GM08714 (cell line): ENCODE data around the gene FGFR2.

Experiments used
- H3K4me3 ChIP-seq: fragments of 200-500 bp; sonication (Bioruptor generic); 2 replicates; pipeline ENCODE4 v1.5.1; 2014; ENCODE audit warnings: mild to moderate bottlenecking, low read length, inconsistent platforms
- ZNF274 ChIP-seq: IDR thresholded peaks from 2 replicates; pipeline ENCODE4 v1.6.1; 2012; ENCODE audit warnings: mild to moderate bottlenecking, low read depth, low read length

Gene FGFR2

GRCh38 chr10:121536310-121536913 lies 61.8 kb downstream of the FGFR2 start:
- H3K4me3 ChIP-seq: no peak overlapping the region
- TF ChIP-seq ZNF274: no peak

DNA sequence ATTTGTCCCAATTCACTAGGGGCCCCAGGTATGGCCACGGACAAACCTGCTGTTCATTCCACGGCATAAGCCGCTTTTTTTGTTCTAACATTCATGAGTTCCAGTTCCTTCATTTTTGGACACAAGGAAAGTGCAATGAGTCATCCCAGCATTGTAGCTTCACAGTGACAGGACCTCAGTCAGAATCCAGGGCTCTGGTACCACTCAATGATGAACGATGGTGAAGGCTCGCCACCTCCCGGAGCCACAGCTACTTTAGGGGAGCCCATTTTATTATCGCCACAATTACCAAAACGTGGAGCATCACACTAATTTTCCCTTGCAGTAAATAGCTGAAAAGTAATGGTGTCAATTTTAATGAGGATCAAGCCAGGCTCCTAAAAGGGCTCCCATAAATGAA lies 62.9 kb downstream of the FGFR2 start:
- H3K4me3 ChIP-seq: no peak overlapping the region
- TF ChIP-seq ZNF274: no peak

GRCh38 chr10:121532292-121532864 lies 65.9 kb downstream of the FGFR2 start:
- no peak overlapping the region for H3K4me3 ChIP-seq
- no peak for TF ChIP-seq ZNF274

- no peak for TF ChIP-seq ZNF274
- H3K4me3 ChIP-seq: no peak overlapping the region
Observed at GRCh38 chr10:121531830-121532178, 66.4 kb downstream of the FGFR2 start.

DNA sequence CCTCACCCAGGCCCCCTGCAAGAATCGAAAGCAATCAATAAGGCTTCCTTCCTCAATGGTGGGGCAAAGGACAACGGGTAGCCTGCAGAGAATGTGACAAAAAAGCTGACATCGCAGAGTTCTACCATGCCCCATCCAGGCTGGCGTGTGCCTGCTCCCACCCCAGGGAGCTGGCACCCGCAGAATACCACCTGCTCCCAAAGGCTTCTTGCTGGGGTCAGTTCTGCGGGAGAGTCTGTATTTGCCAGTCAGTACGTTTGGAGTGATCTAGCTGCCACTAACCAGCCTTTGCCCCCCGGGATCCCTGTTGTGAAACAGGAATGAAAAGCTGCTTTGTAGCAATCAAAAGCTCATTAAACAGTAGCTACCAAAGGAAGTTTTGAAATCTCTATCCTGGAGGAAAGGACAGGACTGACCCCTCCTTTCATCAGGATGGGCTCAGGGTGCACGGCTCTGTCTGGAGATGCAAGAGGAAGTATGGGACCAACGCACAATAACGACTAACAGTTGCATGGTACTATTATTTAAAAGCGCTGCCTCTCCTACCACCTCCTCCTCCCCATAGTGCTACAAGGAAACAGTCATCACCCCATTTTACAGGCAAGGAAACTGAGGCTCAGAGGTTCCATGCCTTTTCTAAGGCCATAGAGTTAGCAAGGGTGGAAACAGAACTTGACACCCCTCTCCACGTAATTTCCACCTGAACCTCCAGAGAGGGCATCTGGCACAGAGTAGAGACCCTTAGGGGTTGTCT lies 67.0 kb downstream of the FGFR2 start:
- H3K4me3 ChIP-seq: no peak overlapping the region
- TF ChIP-seq ZNF274: no peak

GRCh38 chr10:121530481-121531075 lies 67.7 kb downstream of the FGFR2 start:
- TF ChIP-seq ZNF274: no peak
- no peak overlapping the region for H3K4me3 ChIP-seq

- H3K4me3 ChIP-seq: no peak overlapping the region
- no peak for TF ChIP-seq ZNF274
Observed at GRCh38 chr10:121527690-121528089, 70.6 kb downstream of the FGFR2 start.

- no peak for TF ChIP-seq ZNF274
- H3K4me3 ChIP-seq: no peak overlapping the region
Observed at GRCh38 chr10:121526801-121527221, 71.4 kb downstream of the FGFR2 start.

- no peak overlapping the region for H3K4me3 ChIP-seq
- no peak for TF ChIP-seq ZNF274
Observed at GRCh38 chr10:121526135-121526790, 72.0 kb downstream of the FGFR2 start.

GRCh38 chr10:121525251-121526134 lies 72.8 kb downstream of the FGFR2 start:
- no peak for TF ChIP-seq ZNF274

GRCh38 chr10:121524157-121524817 lies 74.0 kb downstream of the FGFR2 start:
- TF ChIP-seq ZNF274: no peak
- H3K4me3 ChIP-seq: no peak overlapping the region

More at GRCh38 chr10:121525251-121526134, 72.8 kb downstream of the FGFR2 start:
- H3K4me3 ChIP-seq: no peak overlapping the region

GRCh38 chr10:121522831-121523230 lies 75.4 kb downstream of the FGFR2 start:
- no peak overlapping the region for H3K4me3 ChIP-seq
- TF ChIP-seq ZNF274: no peak
